Measurements from ENCODE around the gene MEIOB. TPM values are rescaled to one million over a fixed set of nuclear protein-coding genes. Genes with fewer than 3 reads are reported as not detected.
"Not testable (repeated sequence)": the region's sequence is repeated elsewhere in the genome, so short reads cannot be mapped to it uniquely, and the experiment has no call there.

The MEIOB gene
- total RNA-seq, 1 donor from 2014 or later, result 2.4 TPM

DNA sequence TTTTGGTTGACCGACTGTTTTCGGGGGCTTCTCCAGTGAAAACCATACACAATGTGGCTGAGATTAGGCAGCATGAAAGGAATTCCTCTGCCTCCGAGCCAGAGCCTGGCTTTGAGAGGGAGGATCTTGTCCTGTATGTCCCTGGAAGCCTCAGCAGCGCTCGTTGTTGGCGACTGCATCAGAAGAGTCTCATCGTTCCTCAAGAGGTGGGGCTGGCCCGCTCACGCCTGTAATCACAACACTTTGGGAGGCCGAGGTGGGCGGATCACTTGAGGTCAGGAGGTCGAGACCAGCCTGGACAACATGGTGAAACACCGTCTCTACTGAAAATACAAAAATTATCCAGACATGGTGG is 31.2 kb upstream of the MEIOB start:
- no peak for DNase-seq
- H3K4me3 Mint-ChIP-seq (ENCODE audit: unreplicated experiment), result no peak overlapping the region
- peaks cover 1% of the 10 kb centered on the region for H3K9me3 Mint-ChIP-seq (ENCODE audit: unreplicated experiment)
- H3K4me1 Mint-ChIP-seq (ENCODE audit: low read depth, unreplicated experiment), result no peaks in the 10 kb centered on the region
- H3K27ac Mint-ChIP-seq (ENCODE audit: unreplicated experiment), result no peak overlapping the region
- H3K27me3 Mint-ChIP-seq (ENCODE audit: unreplicated experiment), result peaks cover 2% of the 10 kb centered on the region
- no peaks in the 10 kb centered on the region for H3K36me3 Mint-ChIP-seq (ENCODE audit: unreplicated experiment)
- TF ChIP-seq CTCF (IDR thresholded peaks at IDR 0.05; ENCODE audit: partially characterized antibody, unreplicated experiment), result no peak

- H3K4me1 Mint-ChIP-seq (ENCODE audit: low read depth, unreplicated experiment), result no peaks in the 10 kb centered on the region
- TF ChIP-seq CTCF (IDR thresholded peaks at IDR 0.05; ENCODE audit: partially characterized antibody, unreplicated experiment), result no peak
- no peaks in the 10 kb centered on the region for H3K36me3 Mint-ChIP-seq (ENCODE audit: unreplicated experiment)
- no peak overlapping the region for H3K27ac Mint-ChIP-seq (ENCODE audit: unreplicated experiment)
- no peak for DNase-seq
- peaks cover 3% of the 10 kb centered on the region for H3K27me3 Mint-ChIP-seq (ENCODE audit: unreplicated experiment)
- H3K4me3 Mint-ChIP-seq (ENCODE audit: unreplicated experiment), result no peak overlapping the region
- H3K9me3 Mint-ChIP-seq (ENCODE audit: unreplicated experiment), result peaks cover 1% of the 10 kb centered on the region
Observed at GRCh38 chr16:1902547-1903219, 30.7 kb upstream of the MEIOB start.

DNA sequence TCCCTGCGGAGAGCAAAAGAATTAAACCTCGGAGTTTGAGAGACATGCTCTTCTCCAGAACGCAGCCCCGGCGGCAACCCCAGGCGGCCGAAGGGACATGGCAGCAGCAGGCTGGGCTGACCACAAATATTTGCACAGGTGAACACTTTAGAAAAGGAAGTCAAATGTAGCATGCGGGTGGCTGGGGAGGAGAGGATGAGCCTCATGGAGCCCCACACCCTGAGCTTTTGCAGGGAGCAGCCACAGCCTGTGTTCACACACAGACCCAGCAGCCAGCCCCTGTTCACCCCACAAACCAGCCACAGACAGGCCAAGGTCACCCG is 28.4 kb upstream of the MEIOB start:
- no peak for TF ChIP-seq CTCF (IDR thresholded peaks at IDR 0.05; ENCODE audit: partially characterized antibody, unreplicated experiment)
- no peak overlapping the region for H3K4me3 Mint-ChIP-seq (ENCODE audit: unreplicated experiment)
- H3K36me3 Mint-ChIP-seq (ENCODE audit: unreplicated experiment), result no peaks in the 10 kb centered on the region
- H3K27me3 Mint-ChIP-seq (ENCODE audit: unreplicated experiment), result peaks cover 8% of the 10 kb centered on the region
- peaks cover 5% of the 10 kb centered on the region for H3K4me1 Mint-ChIP-seq (ENCODE audit: low read depth, unreplicated experiment)
- no peak overlapping the region for H3K27ac Mint-ChIP-seq (ENCODE audit: unreplicated experiment)
- H3K9me3 Mint-ChIP-seq (ENCODE audit: unreplicated experiment), result peaks cover 5% of the 10 kb centered on the region
- DNase-seq, result no peak

DNA sequence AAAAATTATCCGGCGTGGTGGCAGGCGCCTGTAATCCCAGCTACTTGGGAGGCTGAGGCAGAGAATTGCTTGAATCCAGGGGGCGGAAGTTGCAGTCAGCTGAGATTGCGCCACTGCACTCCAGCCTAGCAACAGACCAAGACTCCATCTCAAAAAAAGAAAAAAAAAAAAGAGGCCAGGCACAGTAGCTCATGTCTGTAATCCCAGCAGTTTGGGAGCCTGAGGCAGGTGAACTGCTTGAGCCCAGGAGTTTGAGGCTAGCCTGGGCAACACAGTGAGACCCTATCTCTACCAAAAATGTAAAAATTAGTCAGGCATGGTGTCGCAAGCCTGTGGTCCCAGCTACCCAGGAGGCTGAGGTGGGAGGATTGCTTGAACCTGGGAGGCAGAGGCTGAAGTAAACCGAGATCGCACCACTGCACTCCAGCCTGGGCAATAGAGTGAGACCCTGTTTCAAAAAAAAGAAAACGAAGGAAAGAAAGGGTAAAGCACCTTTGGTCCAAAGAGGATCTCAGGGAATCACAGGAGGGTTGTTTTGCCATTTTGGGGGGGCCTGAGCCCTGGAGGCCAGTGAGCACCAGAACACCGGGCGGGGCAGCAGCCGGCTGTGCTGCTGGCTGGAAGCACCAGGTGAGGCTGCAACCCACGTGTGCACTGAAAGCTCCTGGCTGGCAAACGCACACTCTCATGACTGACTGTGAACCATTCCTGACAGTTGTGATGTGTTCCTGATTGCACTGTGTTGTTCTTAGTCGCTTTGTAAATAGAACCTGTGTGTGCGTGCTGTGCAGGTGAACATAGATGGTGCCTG is 27.9 kb upstream of the MEIOB start:
- no peak overlapping the region for H3K27ac Mint-ChIP-seq (ENCODE audit: unreplicated experiment)
- H3K27me3 Mint-ChIP-seq (ENCODE audit: unreplicated experiment), result peaks cover 8% of the 10 kb centered on the region
- no peak for DNase-seq
- no peaks in the 10 kb centered on the region for H3K36me3 Mint-ChIP-seq (ENCODE audit: unreplicated experiment)
- peaks cover 5% of the 10 kb centered on the region for H3K9me3 Mint-ChIP-seq (ENCODE audit: unreplicated experiment)
- no peak for TF ChIP-seq CTCF (IDR thresholded peaks at IDR 0.05; ENCODE audit: partially characterized antibody, unreplicated experiment)
- H3K4me3 Mint-ChIP-seq (ENCODE audit: unreplicated experiment), result no peak overlapping the region
- H3K4me1 Mint-ChIP-seq (ENCODE audit: low read depth, unreplicated experiment), result peaks cover 5% of the 10 kb centered on the region

DNA sequence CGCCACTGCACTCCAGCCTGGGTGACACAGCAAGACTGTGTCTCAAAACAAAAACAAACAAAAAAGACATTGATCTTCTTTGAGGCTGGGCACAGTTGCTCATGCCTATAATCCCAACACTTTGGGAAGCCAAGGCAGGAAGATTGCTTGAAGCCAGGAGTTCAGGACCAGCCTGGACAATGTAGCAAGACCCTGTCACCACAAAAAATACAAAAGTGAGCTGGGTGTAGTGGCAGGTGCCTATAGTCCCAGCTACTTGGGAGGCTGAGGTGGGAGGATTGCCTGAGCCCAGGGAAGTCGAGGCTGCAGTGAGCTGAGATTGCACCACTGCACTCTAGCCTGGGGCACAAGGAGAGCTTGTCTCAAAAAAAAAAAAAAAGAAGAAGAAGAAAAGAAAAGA is 25.7 kb upstream of the MEIOB start:
- H3K27ac Mint-ChIP-seq (ENCODE audit: unreplicated experiment); H3K4me3 Mint-ChIP-seq (ENCODE audit: unreplicated experiment); H3K9me3 Mint-ChIP-seq (ENCODE audit: unreplicated experiment); H3K27me3 Mint-ChIP-seq (ENCODE audit: unreplicated experiment); DNase-seq; H3K4me1 Mint-ChIP-seq (ENCODE audit: low read depth, unreplicated experiment); H3K36me3 Mint-ChIP-seq (ENCODE audit: unreplicated experiment): not testable (repeated sequence)
